ENCODE results near the gene UPK3A. TPM values are rescaled to one million over a fixed set of nuclear protein-coding genes. Genes with fewer than 3 reads are reported as not detected.

The UPK3A gene
- total RNA-seq, 1 experiment from 2014 or later: 2.0 TPM

DNA sequence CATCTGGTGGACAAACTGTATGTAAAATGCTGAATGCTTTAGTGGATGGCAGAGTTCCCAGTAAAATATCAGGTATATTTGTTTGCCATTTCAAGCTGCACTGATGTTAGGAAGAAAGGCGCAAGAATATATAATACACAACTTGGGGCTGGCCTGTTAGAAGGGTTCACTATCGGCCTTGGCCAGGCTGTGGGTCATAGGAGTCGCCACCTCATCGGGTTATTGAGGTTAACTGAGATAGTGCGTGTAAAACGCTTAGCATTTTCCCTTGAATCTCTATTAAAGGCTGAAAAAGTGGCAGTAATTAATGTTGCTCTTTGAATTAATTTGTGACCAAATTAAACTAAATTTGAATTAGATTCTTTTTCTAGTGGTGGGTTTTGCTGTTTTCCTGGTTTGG is 30.0 kb downstream of the UPK3A start:
- peaks cover 57% of the 10 kb centered on the region for H3K36me3 Mint-ChIP-seq (ENCODE audit: insufficient read depth, unreplicated experiment)
- H3K4me3 Mint-ChIP-seq (ENCODE audit: unreplicated experiment): peak overlapping the region; percentile 47
- ChIA-PET CTCF (no interaction called here), POLR2A (interaction anchor here (1.6 kb wide), 1 partner anchor 41 kb away, joined by 5 read pairs; no protein-coding TSS in a partner anchor)
- peaks cover 2% of the 10 kb centered on the region; the same call in 1 of the 2 replicates for H3K36me3 ChIP-seq (ENCODE audit: control insufficient read depth, insufficient read depth, low read length)
- peak overlapping the region; percentile 82 for H3K27ac Mint-ChIP-seq (ENCODE audit: unreplicated experiment)
- no peaks in the 10 kb centered on the region for H3K27me3 Mint-ChIP-seq (ENCODE audit: insufficient read depth, unreplicated experiment)
- intact Hi-C loops (cut with micrococcal nuclease; ENCODE audit: unreplicated experiment): no loop called here
- H3K9me3 ChIP-seq: no peaks in the 10 kb centered on the region
- no peaks in the 10 kb centered on the region for H3K27me3 ChIP-seq (replicated peaks; ENCODE audit: control insufficient read depth, insufficient read depth, low read length)
- H3K4me3 ChIP-seq (ENCODE audit: low read depth, low read length): no peak overlapping the region
- BruUV-seq (replicated peaks): no TSS peak
- DNase-seq: no peak
- H3K9me3 Mint-ChIP-seq (ENCODE audit: unreplicated experiment): no peaks in the 10 kb centered on the region
- H3K4me1 Mint-ChIP-seq (ENCODE audit: low read depth, unreplicated experiment): peaks cover 56% of the 10 kb centered on the region
- peaks cover 67% of the 10 kb centered on the region for H3K4me1 ChIP-seq
- TF ChIP-seq, protein P1, sequence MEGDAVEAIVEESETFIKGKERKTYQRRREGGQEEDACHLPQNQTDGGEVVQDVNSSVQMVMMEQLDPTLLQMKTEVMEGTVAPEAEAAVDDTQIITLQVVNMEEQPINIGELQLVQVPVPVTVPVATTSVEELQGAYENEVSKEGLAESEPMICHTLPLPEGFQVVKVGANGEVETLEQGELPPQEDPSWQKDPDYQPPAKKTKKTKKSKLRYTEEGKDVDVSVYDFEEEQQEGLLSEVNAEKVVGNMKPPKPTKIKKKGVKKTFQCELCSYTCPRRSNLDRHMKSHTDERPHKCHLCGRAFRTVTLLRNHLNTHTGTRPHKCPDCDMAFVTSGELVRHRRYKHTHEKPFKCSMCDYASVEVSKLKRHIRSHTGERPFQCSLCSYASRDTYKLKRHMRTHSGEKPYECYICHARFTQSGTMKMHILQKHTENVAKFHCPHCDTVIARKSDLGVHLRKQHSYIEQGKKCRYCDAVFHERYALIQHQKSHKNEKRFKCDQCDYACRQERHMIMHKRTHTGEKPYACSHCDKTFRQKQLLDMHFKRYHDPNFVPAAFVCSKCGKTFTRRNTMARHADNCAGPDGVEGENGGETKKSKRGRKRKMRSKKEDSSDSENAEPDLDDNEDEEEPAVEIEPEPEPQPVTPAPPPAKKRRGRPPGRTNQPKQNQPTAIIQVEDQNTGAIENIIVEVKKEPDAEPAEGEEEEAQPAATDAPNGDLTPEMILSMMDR (IDR thresholded peaks at IDR 0.05; ENCODE audit: insufficient read depth in 1 of 2, low read depth in 1 of 2, low read length in 1 of 2, severe bottlenecking in 1 of 2, unreplicated experiment in 1 of 2): no peak

DNA sequence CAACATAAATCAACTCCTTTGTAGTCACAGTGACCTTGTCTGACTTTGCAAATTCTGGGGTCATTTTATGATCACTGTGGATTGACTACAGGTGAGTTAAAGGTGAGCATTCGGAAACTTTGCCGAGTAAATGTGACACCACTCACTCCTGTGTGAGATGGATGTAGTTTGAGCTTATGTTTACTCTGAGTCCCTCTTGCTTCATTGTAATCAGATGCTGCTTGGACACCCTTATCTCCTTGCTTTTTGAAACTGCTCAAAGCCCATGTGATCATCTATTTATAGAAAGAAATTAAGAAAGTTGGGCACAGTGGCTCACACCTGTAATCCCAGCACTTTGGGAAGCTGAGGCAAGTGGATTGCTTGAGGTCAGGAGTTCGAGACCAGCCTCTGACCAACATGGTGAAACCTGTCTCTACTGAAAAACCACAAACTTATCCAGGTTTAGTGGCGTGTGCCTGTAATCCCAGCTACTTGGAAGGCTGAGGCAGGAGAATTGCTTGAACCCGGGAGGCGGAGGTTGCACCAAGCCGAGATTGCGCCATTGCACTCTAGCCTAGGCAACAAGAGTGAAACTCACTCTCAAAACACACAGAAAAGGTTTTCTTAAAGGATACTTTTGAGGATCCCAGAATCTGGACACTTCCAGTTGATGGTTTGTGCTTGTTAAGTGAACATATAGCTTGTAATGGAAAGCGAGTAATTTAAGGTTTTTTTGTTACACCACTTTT is 32.2 kb downstream of the UPK3A start:
- no peaks in the 10 kb centered on the region for H3K27me3 ChIP-seq (replicated peaks; ENCODE audit: control insufficient read depth, insufficient read depth, low read length)
- no peaks in the 10 kb centered on the region for H3K9me3 ChIP-seq
- H3K9me3 Mint-ChIP-seq (ENCODE audit: unreplicated experiment): no peaks in the 10 kb centered on the region
- DNase-seq: peak in 1 of 2 experiments; percentile 32
- TF ChIP-seq, protein P1 (IDR thresholded peaks at IDR 0.05; ENCODE audit: insufficient read depth in 1 of 2, low read depth in 1 of 2, low read length in 1 of 2, severe bottlenecking in 1 of 2, unreplicated experiment in 1 of 2): no peak
- peaks cover 50% of the 10 kb centered on the region for H3K36me3 Mint-ChIP-seq (ENCODE audit: insufficient read depth, unreplicated experiment)
- intact Hi-C loops (cut with micrococcal nuclease; ENCODE audit: unreplicated experiment): no loop called here
- H3K4me1 Mint-ChIP-seq (ENCODE audit: low read depth, unreplicated experiment): peaks cover 42% of the 10 kb centered on the region
- peaks cover 61% of the 10 kb centered on the region for H3K4me1 ChIP-seq
- H3K36me3 ChIP-seq (ENCODE audit: control insufficient read depth, insufficient read depth, low read length): peaks cover 3% of the 10 kb centered on the region
- BruUV-seq (replicated peaks): no TSS peak
- CTCF ChIA-PET: interaction anchor here (0.6 to 1.5 kb wide), 2 partner anchors 44 to 97 kb away, joined by 3 to 6 read pairs; partner anchors contain the start of genes RIBC2 and SMC1B
- H3K27me3 Mint-ChIP-seq (ENCODE audit: insufficient read depth, unreplicated experiment): no peaks in the 10 kb centered on the region
- H3K27ac Mint-ChIP-seq (ENCODE audit: unreplicated experiment): peak overlapping the region; percentile 48
- H3K4me3 ChIP-seq (ENCODE audit: low read depth, low read length): no peak overlapping the region
- POLR2A ChIA-PET: interaction anchor here (0.7 to 1.0 kb wide), 2 partner anchors 11 to 36 kb away, joined by 4 to 5 read pairs; no protein-coding TSS in a partner anchor
- H3K4me3 Mint-ChIP-seq (ENCODE audit: unreplicated experiment): no peak overlapping the region

DNA sequence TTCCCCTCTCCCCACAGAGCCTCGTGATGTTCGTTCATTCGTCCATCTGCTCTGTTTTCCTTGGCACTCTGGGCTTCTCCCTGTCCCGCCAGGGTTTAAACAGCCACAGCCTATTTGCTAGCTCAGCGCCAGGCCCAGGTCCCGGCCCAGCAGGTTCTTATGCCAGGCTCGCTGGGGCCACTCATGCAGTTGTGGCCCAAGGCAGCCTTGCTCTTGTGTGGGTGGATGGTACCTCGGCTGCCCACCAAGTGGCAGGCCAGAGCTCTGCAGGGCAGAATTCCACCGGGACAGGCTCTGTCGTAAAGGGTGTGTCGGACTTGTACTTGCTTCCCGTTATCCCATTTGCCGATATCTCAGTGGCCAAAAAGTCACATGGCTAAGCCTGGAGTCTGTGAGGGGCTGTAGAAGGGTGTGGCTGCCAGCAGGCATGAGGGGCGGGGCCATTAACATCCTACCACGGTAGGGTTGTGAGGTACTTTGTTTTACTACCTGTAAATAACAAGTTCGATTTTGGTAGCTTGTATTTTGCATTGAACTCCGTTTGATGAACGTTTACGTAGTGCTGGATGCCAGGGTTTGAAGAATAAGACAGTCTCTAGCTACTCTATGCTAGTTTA is 32.9 kb downstream of the UPK3A start:
- Histone ChIP-seq H3K9me3 (no peaks in the 10 kb centered on the region), H3K4me3 (ENCODE audit: low read depth, low read length) (no peak overlapping the region), H3K27me3 (replicated peaks; ENCODE audit: control insufficient read depth, insufficient read depth, low read length) (no peaks in the 10 kb centered on the region), H3K4me1 (peaks cover 54% of the 10 kb centered on the region), H3K36me3 (ENCODE audit: control insufficient read depth, insufficient read depth, low read length) (peaks cover 2% of the 10 kb centered on the region)
- DNase-seq: no peak
- CTCF ChIA-PET: interaction anchor here (1.5 kb wide), 1 partner anchor 44 kb away, joined by 6 read pairs; no protein-coding TSS in a partner anchor
- no peaks in the 10 kb centered on the region for H3K27me3 Mint-ChIP-seq (ENCODE audit: insufficient read depth, unreplicated experiment)
- POLR2A ChIA-PET: no interaction called here
- TF ChIP-seq, protein P1 (IDR thresholded peaks at IDR 0.05; ENCODE audit: insufficient read depth in 1 of 2, low read depth in 1 of 2, low read length in 1 of 2, severe bottlenecking in 1 of 2, unreplicated experiment in 1 of 2): no peak
- H3K4me1 Mint-ChIP-seq (ENCODE audit: low read depth, unreplicated experiment): peaks cover 36% of the 10 kb centered on the region
- no TSS peak for BruUV-seq (replicated peaks)
- H3K27ac Mint-ChIP-seq (ENCODE audit: unreplicated experiment): peak overlapping the region; percentile 75
- no peak overlapping the region for H3K4me3 Mint-ChIP-seq (ENCODE audit: unreplicated experiment)
- H3K36me3 Mint-ChIP-seq (ENCODE audit: insufficient read depth, unreplicated experiment): peaks cover 46% of the 10 kb centered on the region
- intact Hi-C loops (cut with micrococcal nuclease; ENCODE audit: unreplicated experiment): no loop called here
- H3K9me3 Mint-ChIP-seq (ENCODE audit: unreplicated experiment): no peaks in the 10 kb centered on the region

Data from Caco-2 (cell line).